DMS79 (cell line): Measurements from ENCODE around the gene WDR26.
"Not testable (repeated sequence)": the region's sequence is repeated elsewhere in the genome, so short reads cannot be mapped to it uniquely, and the experiment has no call there.

ENCODE experiments used
- DNase-seq: peaks from one replicate; lab custom pipeline; 2025; lab: John Stamatoyannopoulos, UW

Gene WDR26

DNA sequence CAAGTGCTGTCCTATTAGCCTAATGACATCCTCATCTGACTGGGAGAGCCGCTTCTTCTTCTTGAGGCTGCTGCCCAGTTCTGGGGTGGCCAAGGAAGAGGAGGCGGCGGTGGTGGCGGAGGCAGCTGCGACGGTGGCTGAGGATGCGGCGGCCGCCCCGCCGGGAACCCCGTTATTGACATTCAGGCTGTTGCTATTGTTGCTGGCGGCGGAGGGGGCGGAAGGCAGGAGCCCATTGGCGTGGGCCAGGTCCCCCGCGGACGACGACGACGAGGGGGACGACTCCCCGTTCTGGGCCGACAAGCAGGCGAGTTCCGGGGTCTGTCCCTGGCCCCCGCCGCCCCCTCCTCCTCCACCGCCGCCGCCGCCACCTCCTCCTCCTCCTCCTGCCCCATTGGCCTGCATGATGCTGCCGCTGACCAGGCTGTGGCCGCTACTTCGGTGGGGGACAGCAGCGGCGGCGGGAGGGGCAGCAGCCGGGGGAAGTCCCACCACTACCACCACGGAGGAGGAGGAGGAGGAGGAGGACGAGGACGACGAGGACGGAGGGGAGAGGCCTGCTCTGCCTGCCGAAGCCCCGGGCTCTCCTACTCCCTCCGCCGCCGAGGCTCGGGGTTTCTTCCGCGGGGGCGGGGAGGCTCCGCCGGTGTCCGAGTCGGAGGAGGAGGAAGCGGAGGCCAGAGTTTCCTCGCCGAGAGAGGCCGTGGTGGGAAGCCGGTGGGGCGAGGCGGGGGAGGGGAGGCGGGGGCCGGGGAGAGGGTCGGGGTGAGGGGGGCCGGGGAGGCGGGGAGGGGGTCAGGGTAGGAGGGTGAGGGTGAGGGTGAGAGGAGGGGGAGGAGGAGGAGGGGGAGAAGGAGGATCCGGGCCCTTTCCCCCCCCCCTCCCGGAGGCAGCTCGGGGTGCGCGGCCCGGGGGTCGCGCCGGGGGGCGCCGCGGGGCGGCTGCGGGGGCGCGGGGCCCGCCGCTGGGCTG is 610 bp downstream of the WDR26 start:
- no peak for DNase-seq

DNA sequence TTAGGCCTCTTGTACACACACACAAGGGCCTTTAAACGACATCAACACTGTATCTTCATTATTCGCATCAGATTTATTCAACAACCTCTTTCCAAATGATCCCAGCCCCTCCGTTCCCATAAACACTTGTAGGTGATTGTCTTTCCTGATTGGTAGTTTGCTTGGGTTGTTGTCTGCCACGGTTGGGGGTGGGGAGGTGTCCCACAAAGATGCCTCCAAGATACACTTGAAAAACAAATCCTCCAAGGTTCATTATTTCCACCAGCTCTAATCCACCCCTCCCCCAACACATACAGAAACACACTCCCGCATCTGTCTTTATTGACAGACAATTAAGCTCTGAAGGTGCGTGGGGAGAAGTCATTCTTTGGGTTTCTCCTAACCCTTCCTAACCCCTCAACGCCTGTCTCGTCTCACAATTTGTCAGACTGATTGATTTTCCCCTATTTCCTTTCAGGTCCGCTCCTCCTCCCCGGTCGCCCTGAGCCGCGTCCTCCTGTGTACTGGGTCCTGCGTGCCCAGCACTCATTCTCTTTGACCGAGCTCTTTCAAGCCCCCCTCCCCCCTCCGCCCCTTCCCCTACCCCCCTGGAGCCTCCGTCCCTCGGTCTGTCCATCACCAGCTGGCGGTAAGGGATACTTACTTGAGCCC is 1.4 kb downstream of the WDR26 start:
- DNase-seq, result no peak

DNA sequence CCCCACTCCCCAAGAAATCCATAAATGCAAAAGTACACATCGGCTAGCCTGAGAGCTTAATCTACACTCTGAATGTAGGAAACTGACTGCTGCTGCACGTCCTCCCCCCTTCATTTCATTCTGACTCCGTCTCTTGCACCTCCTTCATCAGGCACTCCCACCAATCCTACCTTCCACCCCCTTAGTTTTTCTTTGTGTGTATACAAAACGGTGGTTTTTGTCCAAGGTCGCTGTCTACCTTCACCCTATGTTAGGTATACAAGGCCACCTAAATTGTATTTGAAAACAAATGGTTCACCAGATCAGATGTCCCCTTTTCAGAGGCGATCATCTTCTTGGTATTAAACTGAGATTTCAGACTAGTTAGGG is 1.9 kb downstream of the WDR26 start:
- no peak for DNase-seq

DNA sequence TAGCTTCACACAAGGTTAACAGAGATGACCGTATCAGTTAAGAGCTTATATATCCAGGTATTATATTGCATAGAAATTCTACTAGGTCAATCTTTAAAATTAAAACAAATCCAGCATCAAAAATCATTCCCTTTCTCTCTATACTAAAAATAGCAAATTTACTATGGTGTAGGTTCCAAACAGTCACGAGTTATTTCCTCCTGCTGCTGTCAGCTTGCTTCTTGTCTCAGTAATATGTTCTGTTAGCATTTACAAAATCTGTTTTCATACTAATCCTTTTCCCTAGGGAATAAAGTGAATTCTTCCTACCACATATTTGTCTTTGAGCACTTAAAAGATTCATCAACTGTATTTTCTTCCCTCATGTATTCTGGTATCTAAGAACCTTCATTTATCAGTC is 2.5 kb downstream of the WDR26 start:
- DNase-seq, result no peak

DNA sequence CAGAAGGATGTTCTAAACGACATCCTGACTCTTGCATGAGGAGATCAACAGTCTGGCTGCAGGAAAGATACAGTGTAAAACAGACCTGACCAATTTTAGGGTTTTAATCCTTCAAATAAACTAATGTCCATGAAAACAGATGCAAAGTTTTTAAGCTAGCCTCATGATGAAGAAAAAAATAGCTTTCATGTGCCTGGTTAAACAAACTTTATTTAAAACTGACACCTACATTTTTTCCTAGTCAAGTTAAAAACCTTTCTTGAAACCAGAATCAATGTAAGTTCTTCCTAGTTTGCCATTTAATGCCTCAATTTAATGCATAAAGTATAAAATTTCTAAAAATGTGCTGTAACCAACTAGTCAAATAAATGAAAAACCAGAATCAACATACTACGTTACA is 2.9 kb downstream of the WDR26 start:
- no peak for DNase-seq

DNA sequence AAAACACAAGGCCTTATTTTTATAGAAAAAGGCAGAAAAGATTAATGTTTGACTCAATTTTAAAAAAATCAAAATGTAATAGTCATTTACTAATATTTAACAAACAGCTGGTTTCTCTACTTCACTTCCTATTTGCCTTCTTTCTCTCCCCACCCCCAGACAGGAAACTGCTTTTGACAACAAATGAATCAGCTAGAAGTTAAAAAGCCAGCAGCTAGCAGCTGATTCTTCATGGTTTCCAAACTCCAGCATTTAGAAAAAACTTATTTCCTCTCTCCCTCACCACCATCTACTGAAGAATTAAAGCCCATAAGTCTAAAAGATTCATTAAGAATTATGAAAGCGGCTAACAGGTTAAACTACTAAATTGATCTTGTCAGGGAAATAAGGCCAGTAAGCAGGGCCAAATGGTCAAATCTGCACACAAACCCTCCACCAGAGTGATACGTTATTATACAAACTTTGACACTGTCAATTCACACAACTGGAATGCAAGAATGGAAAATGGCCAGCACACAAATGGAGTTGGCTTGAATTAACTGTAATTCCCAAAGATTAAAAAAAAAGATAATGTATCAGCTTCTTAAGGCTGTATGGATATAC is 4.0 kb downstream of the WDR26 start:
- no peak for DNase-seq

DNA sequence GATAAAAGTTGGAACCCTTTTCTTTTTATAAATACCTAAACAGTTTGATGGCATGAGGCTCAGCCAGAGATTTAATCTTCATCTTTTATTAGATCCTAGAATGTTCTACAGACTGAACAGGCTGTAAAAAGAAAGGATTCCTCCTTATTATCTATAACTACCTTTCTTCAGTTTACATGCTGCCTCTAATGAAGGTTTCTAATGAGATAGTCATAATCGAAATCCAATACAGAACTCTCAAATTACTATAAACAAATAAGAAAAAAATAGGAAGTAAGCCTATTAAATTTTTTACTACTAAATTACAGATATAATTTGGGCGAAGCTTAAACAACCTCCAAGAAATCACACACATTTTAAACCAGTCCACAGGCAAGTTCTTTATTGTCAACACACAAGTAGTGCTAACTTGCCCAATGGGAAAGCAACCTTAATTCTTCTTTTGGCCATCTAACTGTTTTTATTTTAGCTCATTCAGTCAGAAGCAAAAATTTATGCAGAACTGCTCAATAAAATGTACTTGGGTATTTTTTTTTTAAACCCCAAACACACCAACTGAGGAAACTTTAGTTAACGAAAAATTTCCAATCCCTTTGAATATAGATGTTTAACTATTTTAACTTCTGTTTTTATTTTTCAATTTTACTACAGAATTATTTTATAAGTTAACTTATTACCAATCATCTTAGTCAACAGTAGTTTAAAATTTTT is 4.8 kb downstream of the WDR26 start:
- no peak for DNase-seq

DNA sequence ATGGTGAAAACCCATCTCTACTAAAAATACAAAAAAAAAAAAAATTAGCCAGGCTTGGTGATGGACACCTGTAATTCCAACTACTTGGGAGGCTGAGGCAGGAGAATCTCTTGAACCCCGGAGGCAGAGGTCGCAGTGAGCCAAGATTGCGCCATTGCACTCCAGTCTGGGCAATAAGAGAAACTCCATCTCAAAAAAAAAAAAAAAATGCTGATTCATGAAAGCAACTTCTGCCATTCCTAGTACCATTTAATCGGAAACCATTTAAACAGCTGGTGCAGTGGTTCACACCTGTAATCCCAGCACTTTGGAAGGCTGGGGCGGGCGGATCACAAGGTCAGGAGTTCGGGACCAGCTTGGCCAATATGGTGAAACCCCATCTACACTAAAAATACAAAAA is 5.9 kb downstream of the WDR26 start:
- DNase-seq, result not testable (repeated sequence)

DNA sequence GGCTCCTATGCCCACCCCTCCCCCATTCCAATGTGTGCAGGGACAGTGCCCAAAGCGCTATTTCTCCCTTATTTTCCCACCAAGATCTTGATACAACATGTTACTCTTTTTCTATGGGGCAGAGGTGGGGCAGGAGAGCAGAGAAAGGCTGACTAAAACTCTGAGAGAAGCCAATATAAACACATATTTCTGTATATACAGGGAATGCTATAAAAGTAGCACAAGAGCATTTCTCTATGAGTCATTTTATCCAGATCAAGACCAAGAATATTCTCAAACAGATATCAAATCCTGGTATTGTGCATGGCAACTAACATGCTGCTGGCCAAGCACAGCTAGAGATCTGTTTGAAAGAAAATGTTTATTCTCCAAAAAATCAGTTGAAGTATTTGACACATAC is 7.3 kb downstream of the WDR26 start:
- no peak for DNase-seq

DNA sequence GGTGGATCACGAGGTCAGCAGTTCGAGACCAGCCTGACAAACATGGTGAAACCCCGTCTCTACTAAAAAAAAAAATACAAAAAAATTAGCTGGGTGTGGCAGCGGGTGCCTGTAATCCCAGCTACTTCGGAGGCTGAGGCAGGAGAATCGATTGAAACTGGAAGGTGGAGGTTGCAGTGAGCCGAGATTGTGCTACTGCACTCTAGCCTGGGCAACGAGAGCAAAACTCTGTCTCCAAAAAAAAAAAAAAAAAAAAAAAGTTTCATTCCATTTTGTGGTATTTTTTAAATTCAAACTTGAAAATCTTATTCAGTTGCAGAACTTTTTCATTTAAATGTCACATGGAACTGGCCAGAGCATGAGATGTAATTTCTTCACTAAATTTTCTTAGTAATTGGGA is 7.7 kb downstream of the WDR26 start:
- DNase-seq, result not testable (repeated sequence)

DNA sequence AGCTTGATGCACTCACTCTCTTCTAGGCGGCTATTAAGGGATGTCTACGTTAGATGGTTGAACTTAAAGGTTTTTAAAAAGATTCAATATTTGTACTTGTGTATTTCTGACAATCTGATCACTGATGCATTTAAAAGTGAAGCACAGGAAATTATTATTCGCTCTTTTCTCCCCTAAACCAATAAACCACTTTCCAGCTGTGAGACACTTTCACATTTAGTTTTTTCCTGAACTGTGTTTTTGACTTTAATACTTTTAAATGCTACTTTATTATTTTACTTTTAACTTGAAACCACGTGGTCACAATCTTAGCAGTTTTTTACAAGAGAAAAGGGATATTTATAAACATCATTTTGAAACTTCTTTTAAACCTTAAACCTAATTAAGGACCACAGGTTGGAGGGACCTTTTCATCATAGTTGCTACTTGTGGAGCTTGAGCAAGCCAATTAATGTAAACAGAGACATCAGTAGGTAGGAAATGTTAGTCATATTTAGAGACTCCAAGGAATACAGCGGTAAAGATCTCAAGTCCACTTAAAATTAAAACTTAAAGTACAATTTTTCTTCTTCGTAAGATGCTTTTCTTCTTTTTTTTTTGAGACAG is 9.2 kb downstream of the WDR26 start:
- DNase-seq, result no peak

DNA sequence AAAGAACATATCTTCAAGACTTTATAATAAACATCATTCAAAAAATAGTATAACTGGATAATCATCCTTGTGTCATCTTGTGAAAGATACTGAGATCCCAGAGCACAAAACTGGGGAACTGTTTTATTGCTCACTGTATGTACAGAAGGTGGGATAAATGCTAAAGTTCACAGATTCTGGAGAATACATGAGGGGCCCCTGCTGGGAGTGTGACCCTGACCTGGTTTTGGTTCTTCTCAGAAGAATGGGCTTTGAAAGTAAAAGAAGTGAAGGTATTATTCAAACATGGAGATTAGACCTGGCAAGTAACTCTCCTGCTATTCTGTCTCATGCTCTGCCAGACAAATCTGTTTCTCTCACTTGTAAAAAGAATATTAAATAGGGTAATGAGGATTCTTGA is 14.5 kb downstream of the WDR26 start:
- DNase-seq, result no peak

DNA sequence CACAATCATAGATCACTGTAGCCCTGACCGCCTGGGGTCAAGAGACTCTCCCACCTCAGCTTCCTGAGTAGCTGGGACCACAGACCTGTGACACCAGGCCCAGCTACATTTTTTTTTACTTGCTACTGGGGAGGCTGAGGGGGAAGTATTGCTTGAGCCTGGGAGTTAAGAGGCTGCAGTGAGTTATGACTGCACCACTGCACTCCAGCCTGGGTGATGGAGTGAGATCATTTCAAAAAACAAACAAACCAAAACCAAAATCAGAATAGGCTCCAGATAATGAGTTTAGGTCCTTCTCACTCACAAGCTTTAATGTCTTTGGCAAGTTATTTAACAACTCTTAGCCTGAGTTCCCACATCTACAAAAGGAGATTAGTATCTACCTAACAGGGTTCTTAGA is 22.8 kb downstream of the WDR26 start:
- no peak for DNase-seq

DNA sequence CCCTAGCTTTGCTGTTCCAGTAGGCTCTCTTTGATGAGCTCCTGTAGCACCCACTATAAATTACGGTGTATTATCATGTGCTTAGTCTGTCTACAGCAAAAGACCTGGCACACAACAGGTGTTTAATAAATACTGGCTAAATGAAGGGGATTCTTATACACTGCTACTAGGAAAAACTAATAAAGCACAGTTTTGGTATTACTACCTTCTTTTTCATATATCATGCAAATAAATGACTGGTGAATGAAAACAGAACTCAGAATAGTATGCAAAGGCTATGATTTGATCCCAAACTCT is 26.4 kb downstream of the WDR26 start:
- DNase-seq, result no peak

DNA sequence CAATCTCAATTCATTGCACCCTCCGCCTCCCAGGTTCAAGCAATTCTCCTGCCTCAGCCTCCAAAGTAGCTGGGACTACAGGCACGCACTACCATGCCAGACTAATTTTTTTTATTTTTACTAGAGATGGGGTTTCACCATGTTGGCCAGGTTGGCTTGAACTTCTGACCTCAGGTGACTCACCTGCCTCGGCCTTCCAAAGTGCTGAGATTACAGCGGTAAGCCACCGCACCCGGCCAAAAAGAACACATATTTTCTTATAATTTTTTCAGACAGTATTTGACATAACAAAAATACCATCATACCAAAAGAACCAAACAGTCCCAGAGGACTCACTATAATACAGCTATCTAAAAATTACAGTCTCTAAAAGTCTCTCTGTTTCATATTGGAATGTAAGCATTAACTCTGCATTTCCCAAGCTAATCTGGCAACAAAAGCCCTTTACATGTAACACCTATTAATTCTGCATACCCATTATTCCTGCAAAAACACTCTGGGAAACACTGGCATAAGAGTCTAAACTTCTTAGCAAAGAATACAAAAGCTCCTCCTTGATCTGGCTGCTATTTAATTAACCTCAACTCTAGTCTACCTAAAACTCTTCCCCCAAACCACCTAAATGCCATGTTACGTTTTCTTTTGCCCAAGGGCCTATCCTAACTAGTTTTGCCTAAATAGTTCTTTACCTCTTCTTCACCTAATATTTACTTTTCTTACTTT is 26.9 kb downstream of the WDR26 start:
- no peak for DNase-seq

DNA sequence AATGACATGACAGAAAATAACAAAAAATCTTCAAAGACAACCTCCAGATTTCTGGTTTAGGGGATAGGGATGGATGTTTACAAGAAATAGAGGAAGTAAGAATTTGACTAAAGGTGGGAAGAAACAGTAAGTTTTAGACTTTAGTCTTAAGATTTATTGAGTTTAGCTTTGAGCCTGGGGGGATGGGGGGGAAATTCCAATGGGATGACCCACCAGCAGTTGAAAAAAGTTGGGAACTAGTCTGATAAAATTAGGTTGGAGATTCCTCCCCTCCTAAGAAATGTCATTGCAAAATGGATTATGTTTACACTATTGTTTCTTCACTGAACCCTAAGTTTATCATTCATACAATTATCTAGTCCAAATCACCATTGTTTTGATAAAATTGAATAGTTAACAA is 28.4 kb downstream of the WDR26 start:
- DNase-seq, result no peak

DNA sequence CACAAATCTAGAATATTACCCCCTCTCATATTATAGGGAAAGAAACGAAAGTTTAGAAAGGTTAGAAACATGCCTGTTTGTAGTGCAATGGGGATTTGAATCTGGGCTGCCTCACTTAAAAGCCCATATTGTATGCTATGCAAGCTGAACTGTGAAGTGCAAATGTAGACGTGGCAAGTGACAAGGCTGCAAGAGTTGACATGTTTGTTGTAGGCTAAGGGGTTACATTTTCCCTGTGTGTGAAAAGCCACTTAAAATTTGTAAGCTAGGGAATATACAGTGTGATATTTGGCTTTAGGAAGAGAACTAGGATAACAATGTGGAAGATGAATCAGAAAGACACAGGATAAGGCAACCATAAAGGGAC is 29.0 kb downstream of the WDR26 start:
- no peak for DNase-seq

DNA sequence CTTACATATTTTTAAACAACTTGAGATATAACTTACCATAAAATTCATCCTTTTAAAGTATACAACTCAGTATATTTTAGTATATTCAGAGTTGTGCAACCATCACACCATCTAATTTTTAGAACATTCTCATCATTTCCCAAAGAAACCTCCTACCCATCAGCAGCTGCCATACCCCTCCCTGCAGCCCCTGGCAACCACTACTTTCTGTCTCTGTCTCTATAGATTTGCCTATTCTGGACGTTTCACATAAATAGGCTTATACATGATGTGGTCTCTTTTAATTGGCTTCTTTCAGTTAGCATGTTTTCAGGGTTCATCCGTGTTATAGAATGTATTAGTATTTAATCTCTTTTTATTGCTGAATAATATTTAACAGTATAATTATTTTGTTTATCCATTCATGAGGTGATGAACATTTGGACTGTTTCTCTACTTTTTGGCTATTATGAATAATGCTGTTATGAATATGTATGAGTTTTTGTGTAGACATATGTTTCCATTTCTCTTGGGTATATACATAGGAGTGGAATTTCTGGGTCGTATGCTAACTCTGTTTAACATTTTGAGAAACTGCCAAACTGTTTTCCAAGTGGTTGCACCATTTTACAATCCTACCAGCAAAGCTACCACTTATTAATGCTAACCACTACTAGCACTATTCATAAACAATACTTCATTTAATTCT is 29.5 kb downstream of the WDR26 start:
- DNase-seq, result no peak

DNA sequence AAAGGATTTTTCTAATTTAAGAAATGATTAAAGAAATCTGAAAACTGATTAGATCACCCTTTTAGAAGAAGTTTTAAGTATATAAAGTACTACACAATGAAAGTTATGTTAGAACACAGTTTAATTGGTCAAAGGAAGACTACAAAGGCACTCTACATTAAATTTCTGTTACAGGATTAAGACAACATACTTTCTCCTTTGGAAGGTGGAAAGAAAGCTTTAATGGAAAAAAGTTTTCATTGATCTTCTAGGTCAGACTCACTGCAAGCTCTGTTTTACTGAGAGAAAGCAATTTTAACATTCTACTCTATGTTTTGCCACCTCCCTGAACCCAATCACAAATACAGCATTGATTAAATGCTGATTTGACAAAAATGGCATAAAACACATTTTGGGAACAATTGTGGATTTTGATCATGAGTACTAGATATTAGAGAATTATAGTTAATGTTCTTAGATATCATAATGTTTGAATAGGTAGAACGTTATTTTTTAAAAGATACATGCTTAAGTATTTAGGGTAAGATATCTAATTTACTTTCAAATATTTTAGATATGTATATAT is 32.0 kb downstream of the WDR26 start:
- no peak for DNase-seq

DNA sequence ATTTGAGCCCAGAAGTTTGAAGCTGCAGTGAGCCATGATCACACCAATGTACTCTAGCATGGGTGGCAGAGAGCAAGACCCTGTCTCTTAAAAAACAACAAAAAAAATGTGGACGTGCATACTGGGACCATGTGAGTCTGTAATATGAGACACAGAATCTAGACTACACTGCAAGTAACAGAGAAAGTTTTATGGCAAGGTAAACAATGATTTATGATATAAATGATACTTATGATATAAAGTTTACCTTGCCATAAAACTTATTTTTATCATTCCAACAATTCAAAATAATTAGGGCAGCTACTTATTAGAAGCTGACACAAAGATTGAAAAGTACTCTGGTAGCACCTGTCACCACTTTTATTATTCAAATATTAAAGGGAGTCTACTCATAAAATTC is 34.7 kb downstream of the WDR26 start:
- no peak for DNase-seq

DNA sequence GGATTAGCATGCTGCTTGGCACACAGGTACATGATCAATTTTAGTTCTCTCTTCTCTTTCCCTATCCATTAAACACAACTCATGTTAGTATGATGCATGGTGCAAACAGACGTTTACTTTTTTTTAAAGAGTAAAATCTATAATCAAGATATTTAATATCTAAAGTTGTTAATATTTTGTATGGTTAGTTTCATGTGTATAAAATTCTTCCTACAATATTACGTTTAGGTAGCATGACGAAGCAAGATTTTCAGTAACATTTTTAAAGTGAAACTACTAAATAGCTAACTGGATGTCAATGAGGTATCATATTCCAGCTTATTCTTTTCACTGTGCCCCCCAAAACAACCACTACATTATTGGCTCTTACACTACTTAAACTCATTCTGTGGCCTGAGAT is 41.3 kb downstream of the WDR26 start:
- DNase-seq, result no peak
